NK-92 (cell line): ENCODE results near the gene PTCH1.

ENCODE experiments used
- DNase-seq: peaks from one replicate; lab custom pipeline; 2025; ENCODE audit not compliant: unreplicated experiment; lab: John Stamatoyannopoulos, UW

Gene PTCH1

DNA sequence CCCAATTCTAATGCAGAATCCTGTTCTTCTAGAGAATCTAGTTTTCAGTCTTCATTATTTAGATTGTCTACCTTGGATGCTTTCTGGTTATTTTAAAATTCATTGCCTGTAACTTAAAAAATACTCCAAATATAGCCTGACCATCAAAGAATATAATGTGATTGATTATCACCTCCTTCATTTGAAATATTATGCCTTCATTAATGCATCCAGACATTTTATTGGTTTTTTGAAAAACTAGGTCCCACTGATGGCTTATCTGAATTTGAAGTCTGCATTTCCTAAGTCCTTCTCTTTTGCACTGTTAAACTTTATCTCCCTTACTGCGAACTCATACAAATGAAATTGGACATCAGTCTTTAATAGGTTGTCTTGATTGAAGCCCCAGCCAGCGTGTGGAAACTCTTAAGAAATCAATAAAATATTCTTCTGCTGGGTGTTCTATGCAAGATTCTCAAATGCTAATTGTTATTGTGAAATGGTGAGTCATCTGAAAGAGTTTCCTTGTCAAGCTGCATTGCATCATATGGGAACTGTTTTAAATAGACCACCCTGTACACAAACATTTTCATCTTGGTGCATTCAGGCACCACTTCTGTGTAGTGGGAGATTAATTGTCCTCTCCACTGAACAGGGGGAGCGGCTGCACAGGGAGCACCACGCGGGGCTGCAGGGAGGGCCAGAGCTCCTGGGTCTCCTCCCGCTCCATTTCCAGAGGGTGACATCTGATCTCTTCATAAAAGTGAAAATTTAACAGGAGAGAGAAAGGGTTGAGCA, 106.9 kb downstream of the PTCH1 start:
- no peak for DNase-seq

DNA sequence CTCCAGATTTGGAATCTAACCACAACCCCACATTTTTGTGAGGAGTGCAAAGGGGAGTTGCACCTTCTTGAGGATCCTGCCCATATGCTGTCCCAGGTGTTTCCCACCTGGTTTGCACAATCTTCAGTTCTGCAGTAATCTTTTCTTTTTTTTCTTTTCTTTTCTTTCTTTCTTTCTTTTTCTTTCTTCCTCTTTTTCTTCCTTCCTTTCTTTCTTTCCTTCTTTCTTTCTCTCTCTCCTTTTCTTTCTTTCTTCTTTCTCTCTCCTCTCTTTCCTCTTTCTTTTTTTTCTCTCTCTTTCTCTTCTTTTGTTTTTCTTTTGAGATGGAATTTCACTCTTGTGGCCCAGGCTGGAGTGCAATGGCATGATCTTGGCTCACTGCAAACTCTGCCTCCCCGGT, 109.2 kb downstream of the PTCH1 start:
- DNase-seq: no peak

DNA sequence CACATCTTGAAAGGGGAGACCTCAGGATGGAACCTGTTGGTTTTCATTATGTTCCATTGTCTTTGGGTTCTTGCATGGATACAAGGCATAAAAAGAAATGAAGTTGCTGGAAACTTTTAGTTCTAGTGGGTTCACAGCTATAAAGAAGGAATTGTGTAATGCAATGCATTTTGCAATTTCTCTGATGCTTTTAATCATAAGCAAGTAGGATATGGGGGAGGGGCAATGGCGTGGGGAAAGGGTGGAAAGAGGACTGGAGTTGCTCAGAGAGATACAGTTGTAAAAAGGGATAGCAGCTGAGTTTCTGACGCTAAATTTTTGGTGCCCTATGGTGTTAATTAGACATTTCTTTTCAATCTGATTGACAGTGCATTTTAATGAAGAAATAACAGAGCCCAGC, 110.7 kb downstream of the PTCH1 start:
- DNase-seq: no peak

DNA sequence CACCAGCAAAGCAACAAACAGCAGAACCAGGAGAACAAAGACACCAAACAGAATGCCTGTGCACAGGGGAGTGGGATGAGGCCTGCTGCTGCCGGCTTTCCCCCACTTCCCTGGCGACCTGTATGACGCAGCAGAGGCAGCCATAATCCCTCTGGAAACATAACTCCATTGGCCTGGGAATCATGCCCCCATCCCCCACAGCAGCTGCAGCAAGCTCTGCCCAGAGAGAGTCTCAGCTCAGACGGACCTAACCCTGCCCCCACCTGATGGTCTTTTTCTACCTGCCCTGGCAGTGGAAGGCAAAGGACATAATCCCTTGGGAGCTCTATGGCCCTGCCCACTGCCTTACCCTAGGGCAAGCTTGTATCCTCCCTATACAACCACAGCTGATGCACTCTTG, 117.5 kb downstream of the PTCH1 start:
- DNase-seq: no peak
